Neural crest cell (in vitro differentiated cells): ENCODE measurements around the gene FZR1. TPM values are rescaled to one million over a fixed set of nuclear protein-coding genes. Genes with fewer than 3 reads are reported as not detected.
A peak's percentile ranks its signal among the peaks of the same experiment; 100 is the strongest.

ENCODE experiments used
- DNase-seq: peaks from one replicate; pipeline ENCODE4 v3.0.0; 2021; ENCODE audit warnings: low read depth, mixed read lengths, low spot score
- H3K27ac Mint-ChIP-seq: one replicate; pipeline ENCODE4 v1.8.0; 2021; ENCODE audit warnings: mild to moderate bottlenecking, mixed read lengths; ENCODE audit not compliant: unreplicated experiment
- H3K27me3 Mint-ChIP-seq: 2 replicates; pipeline ENCODE4 v1.8.0; 2021; ENCODE audit warnings: low read depth, mild to moderate bottlenecking, mixed read lengths
- H3K36me3 Mint-ChIP-seq: 2 replicates; pipeline ENCODE4 v1.8.0; 2021; ENCODE audit warnings: low read depth, mild to moderate bottlenecking, mixed read lengths
- H3K4me1 Mint-ChIP-seq: 2 replicates; pipeline ENCODE4 v1.8.0; 2021; ENCODE audit warnings: mixed read lengths
- H3K4me3 Mint-ChIP-seq: one replicate; pipeline ENCODE4 v1.8.0; 2021; ENCODE audit warnings: mild to moderate bottlenecking, mixed read lengths
- H3K9me3 Mint-ChIP-seq: 2 replicates; pipeline ENCODE4 v1.8.0; 2021; ENCODE audit warnings: mixed read lengths
- total RNA-seq: library from RNA; stranded (reverse); gene quantifications from 2 replicates; pipeline ENCODE4 v1.2.1, GENCODE V29; 2021
- TF ChIP-seq, protein P1 (sequence below): fragments of 200-600 bp; sonication (generic); conservative IDR thresholded peaks from 2 replicates; pipeline ENCODE4 v1.5.0; 2021; ENCODE audit warnings: antibody characterized with exemption, mild to moderate bottlenecking

FZR1 gene
- total RNA-seq, 1 donor from 2014 or later = 67.8 TPM

DNA sequence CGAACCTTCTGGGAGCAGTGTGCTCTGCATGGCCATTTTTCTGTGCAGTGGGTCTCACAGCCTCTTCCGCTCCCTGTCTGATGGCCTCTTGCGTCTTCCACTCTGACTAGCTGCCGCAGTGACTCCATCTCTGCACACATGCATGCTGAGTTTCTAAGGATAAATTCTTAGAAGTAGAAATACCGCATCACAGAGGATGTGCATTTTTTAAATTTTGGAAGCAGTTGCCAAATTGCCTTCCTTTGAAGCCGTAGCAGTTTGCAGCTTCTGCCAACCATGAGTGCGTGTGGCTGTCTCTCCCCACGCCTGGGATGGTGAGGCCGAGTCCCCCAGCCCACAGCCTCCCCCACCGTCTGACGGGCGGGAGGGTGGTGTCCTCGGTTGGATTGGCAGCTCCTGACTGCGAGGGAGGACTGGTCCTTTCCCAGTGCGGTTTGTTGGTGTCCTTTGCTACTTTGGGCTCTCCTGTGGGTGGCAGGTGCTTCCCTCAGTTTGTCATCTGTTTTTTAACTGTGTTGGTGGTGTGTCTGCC, 9.8 kb downstream of the FZR1 start:
- Mint-ChIP-seq H3K27me3 (no peaks in the 10 kb centered on the region), H3K4me3 (no peak overlapping the region), H3K36me3 (peaks cover under 1% of the 10 kb centered on the region), H3K4me1 (no peaks in the 10 kb centered on the region), H3K9me3 (no peaks in the 10 kb centered on the region), H3K27ac (peak overlapping the region; percentile 43)
- DNase-seq = no peak
- TF ChIP-seq, protein P1, sequence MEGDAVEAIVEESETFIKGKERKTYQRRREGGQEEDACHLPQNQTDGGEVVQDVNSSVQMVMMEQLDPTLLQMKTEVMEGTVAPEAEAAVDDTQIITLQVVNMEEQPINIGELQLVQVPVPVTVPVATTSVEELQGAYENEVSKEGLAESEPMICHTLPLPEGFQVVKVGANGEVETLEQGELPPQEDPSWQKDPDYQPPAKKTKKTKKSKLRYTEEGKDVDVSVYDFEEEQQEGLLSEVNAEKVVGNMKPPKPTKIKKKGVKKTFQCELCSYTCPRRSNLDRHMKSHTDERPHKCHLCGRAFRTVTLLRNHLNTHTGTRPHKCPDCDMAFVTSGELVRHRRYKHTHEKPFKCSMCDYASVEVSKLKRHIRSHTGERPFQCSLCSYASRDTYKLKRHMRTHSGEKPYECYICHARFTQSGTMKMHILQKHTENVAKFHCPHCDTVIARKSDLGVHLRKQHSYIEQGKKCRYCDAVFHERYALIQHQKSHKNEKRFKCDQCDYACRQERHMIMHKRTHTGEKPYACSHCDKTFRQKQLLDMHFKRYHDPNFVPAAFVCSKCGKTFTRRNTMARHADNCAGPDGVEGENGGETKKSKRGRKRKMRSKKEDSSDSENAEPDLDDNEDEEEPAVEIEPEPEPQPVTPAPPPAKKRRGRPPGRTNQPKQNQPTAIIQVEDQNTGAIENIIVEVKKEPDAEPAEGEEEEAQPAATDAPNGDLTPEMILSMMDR = no peak

DNA sequence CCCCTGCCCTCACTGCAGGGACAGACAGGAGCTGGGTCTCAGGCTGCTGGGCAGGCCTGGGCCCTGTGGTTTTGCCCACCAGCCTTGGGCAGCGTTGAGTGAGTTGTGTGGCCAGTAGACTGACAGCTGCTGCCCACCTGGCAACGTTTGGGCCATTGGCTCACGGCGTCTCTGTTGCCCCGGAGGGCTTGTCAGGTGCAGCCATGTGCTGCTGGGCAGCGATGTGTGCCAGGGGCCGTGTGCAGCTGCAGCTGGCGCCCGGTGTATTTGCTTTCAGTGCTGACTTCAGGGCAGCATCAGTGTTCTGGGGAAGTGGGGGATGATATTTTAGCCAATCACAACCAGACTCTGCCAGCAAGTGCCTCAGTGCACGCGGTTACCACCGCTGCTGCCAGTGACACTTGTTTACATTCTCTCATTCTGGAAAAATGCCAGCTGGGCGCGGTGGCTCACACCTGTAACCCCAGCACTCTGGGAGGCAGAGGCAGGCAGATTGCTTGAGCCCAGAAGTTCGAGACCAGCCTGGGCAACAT, 10.6 kb downstream of the FZR1 start:
- Mint-ChIP-seq H3K36me3 (peaks cover 3% of the 10 kb centered on the region), H3K9me3 (no peaks in the 10 kb centered on the region), H3K4me3 (no peak overlapping the region), H3K4me1 (no peaks in the 10 kb centered on the region), H3K27ac (no peak overlapping the region), H3K27me3 (no peaks in the 10 kb centered on the region)
- DNase-seq = no peak
- TF ChIP-seq, protein P1 = no peak

DNA sequence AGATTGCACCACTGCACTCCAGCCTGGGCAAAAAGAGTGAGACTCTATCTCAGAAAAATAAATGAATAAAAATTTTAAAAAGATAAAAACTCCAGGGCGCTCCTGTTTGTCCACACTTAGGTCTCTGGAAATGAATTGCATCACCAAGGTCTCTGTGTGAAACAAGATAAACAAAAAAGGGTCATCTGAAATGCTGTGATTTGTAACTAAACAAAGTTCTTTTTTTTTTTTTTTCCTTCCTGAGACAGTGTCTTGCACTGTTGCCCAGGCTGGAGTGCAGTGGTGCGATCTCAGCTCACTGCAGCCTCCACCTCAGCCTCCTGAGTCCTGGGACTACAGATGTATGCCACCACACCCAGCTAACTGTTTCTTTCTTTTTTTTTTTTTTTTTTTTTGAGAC, 11.5 kb downstream of the FZR1 start:
- H3K27ac Mint-ChIP-seq = no peak overlapping the region
- H3K4me3 Mint-ChIP-seq = no peak overlapping the region
- TF ChIP-seq, protein P1 = no peak
- no peaks in the 10 kb centered on the region for H3K27me3 Mint-ChIP-seq
- H3K36me3 Mint-ChIP-seq = peaks cover 3% of the 10 kb centered on the region
- no peaks in the 10 kb centered on the region for H3K4me1 Mint-ChIP-seq
- DNase-seq = no peak
- H3K9me3 Mint-ChIP-seq = no peaks in the 10 kb centered on the region

DNA sequence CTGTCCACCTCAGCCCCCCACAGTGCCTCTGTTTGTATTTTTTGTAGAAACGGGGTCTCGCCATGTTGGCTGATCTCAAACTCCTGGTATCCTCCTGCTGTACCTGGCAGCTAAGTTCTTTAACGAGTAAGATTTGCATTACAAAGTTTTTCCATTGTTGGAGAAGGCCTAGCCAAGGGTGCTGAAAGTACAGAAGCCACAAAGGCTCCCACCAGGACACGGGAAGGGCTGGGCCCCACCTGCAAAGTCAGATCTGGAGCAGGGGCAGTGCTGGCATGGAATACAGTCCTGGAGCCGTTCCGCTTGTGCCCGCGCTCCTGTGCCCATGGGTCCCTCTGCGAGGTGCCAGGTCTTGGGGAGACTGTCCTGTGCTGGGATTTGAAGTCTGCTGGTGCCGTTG, 12.1 kb downstream of the FZR1 start:
- no peaks in the 10 kb centered on the region for H3K27me3 Mint-ChIP-seq
- DNase-seq = no peak

DNA sequence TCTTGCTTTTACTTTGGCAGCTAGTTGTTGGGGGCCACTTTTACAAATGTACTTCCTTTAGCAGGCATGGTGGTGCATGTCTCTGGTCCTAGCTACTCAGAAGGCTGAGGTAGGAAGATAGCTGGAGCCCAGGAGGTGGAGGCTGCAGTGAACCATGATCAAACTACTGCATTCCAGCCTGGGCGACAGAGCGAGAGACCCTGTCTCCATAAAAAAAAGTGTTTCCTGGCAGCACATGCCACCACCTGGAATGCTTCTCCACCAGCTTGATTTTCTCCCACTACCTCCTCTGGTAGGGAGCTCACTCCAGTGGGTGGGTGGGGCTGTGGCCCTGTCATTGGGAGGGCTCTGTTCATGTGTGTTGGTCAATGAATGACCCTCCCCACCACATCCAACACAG, 12.5 kb downstream of the FZR1 start:
- Mint-ChIP-seq H3K4me1 (no peaks in the 10 kb centered on the region), H3K36me3 (peaks cover 3% of the 10 kb centered on the region), H3K9me3 (no peaks in the 10 kb centered on the region), H3K27ac (no peak overlapping the region), H3K4me3 (no peak overlapping the region), H3K27me3 (no peaks in the 10 kb centered on the region)
- DNase-seq = no peak
- TF ChIP-seq, protein P1 = no peak

More for the DNA sequence above, 12.1 kb downstream of the FZR1 start:
- Mint-ChIP-seq H3K36me3 (peaks cover 3% of the 10 kb centered on the region), H3K4me1 (no peaks in the 10 kb centered on the region), H3K27ac (no peak overlapping the region), H3K4me3 (no peak overlapping the region), H3K9me3 (no peaks in the 10 kb centered on the region)
- TF ChIP-seq, protein P1 = no peak
